ENCODE measurements around the gene UBA1. TPM values are rescaled to one million over a fixed set of nuclear protein-coding genes. Genes with fewer than 3 reads are reported as not detected.

UBA1 gene
- total RNA-seq, 1 donor from 2014 or later = 384 TPM

DNA sequence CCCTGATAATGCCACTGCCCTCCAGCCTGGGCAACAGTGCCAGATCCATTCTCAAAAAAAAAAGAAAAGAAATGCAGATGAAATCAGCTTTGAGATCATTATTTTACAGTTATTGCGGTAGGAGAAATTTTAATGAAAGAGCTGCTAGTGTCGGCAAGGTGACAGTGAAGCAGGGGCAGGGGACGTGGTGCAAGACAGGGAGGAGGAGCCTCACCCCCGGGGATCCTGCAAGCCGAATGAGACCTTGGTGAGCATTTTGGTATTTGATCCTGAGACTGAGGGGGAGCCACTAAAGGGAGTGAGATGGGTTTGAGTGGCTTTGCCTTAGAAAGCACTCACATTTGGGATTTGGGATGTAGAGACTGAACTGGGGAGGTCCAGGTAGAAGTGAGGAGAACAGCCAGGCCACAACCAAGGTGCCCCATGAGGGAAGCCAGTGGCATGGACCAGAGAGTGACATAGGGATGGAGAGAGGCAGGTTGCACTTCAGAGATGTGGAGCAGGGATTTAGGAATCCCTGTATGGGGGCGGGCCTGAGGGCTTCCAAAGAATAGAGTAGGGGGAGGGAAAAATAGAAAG lies 25.0 kb upstream of the UBA1 start:
- TF ChIP-seq, protein P1, sequence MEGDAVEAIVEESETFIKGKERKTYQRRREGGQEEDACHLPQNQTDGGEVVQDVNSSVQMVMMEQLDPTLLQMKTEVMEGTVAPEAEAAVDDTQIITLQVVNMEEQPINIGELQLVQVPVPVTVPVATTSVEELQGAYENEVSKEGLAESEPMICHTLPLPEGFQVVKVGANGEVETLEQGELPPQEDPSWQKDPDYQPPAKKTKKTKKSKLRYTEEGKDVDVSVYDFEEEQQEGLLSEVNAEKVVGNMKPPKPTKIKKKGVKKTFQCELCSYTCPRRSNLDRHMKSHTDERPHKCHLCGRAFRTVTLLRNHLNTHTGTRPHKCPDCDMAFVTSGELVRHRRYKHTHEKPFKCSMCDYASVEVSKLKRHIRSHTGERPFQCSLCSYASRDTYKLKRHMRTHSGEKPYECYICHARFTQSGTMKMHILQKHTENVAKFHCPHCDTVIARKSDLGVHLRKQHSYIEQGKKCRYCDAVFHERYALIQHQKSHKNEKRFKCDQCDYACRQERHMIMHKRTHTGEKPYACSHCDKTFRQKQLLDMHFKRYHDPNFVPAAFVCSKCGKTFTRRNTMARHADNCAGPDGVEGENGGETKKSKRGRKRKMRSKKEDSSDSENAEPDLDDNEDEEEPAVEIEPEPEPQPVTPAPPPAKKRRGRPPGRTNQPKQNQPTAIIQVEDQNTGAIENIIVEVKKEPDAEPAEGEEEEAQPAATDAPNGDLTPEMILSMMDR (conservative IDR thresholded peaks at IDR 0.05) = no peak
- no peak overlapping the region for H3K4me3 Mint-ChIP-seq
- DNase-seq (ENCODE audit: extremely low spot score, unreplicated experiment) = no peak
- no peak overlapping the region for H3K27ac Mint-ChIP-seq
- peaks cover 5% of the 10 kb centered on the region for H3K9me3 Mint-ChIP-seq
- no peaks in the 10 kb centered on the region for H3K4me1 Mint-ChIP-seq (ENCODE audit: unreplicated experiment)
- H3K36me3 Mint-ChIP-seq = peaks cover 4% of the 10 kb centered on the region
- H3K27me3 Mint-ChIP-seq = no peaks in the 10 kb centered on the region

DNA sequence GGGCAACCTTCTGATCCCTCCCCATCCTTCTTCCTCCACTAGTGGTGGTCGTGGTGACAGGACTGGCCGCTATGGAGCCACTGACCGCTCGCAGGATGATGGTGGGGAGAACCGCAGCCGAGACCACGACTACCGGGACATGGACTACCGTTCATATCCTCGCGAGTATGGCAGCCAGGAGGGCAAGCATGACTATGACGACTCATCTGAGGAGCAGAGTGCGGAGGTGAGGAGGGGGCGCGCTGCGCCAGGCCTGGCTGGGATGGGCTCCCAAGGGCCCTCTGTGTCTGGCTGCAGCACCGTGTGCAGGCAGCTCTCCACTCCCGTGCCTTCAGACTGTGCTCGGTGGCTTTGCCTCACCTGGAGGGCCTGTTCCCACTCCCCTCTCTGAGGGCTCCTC lies 24.4 kb upstream of the UBA1 start:
- H3K36me3 Mint-ChIP-seq = peaks cover 4% of the 10 kb centered on the region
- H3K27me3 Mint-ChIP-seq = no peaks in the 10 kb centered on the region
- no peak for DNase-seq (ENCODE audit: extremely low spot score, unreplicated experiment)
- no peaks in the 10 kb centered on the region for H3K4me1 Mint-ChIP-seq (ENCODE audit: unreplicated experiment)
- H3K9me3 Mint-ChIP-seq = peaks cover 5% of the 10 kb centered on the region
- TF ChIP-seq, protein P1 (conservative IDR thresholded peaks at IDR 0.05) = no peak
- H3K27ac Mint-ChIP-seq = no peak overlapping the region
- no peak overlapping the region for H3K4me3 Mint-ChIP-seq

DNA sequence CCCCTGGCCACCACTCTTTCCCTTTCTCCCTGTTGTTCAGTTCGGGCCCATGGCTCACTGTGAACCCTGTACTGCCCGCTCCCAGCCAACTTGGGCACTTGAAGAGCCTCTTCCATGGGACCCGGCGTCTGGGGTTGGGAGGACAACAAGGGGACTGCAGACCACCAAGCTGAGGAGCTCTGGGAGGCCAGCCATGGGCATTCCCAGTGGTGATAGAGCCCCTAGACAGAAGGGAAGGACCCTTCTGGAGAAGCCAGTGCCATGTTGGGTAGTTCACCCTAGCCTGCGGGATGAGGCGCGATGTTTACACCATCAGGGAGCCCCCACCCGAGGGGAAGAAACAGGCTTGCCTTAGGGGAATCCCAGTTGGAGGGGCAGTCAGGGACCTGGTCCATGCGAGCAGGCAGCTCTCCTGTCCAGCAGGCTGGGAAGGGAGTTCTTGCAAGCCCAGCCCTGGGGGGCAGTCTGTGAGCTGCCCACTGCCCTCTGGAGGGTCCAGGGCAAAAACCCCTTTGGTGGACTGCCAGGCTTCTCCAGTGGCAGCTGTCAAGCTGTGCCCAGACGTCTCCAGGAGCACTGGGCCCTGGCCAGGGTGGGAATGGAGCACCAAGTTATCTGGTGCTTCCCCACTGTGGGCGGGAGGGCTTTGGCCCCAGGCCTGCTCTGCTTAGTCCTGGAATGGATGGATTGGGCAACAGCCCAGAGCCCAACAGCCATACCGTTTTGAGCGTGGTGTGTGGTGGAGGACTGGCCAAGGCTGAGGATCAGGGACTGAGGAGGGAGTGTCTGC lies 23.7 kb upstream of the UBA1 start:
- no peak for DNase-seq (ENCODE audit: extremely low spot score, unreplicated experiment)
- no peak overlapping the region for H3K4me3 Mint-ChIP-seq
- H3K27ac Mint-ChIP-seq = no peak overlapping the region
- peaks cover 1% of the 10 kb centered on the region for H3K9me3 Mint-ChIP-seq
- H3K36me3 Mint-ChIP-seq = peaks cover 1% of the 10 kb centered on the region
- TF ChIP-seq, protein P1 (conservative IDR thresholded peaks at IDR 0.05) = no peak
- H3K4me1 Mint-ChIP-seq (ENCODE audit: unreplicated experiment) = no peaks in the 10 kb centered on the region
- no peaks in the 10 kb centered on the region for H3K27me3 Mint-ChIP-seq

DNA sequence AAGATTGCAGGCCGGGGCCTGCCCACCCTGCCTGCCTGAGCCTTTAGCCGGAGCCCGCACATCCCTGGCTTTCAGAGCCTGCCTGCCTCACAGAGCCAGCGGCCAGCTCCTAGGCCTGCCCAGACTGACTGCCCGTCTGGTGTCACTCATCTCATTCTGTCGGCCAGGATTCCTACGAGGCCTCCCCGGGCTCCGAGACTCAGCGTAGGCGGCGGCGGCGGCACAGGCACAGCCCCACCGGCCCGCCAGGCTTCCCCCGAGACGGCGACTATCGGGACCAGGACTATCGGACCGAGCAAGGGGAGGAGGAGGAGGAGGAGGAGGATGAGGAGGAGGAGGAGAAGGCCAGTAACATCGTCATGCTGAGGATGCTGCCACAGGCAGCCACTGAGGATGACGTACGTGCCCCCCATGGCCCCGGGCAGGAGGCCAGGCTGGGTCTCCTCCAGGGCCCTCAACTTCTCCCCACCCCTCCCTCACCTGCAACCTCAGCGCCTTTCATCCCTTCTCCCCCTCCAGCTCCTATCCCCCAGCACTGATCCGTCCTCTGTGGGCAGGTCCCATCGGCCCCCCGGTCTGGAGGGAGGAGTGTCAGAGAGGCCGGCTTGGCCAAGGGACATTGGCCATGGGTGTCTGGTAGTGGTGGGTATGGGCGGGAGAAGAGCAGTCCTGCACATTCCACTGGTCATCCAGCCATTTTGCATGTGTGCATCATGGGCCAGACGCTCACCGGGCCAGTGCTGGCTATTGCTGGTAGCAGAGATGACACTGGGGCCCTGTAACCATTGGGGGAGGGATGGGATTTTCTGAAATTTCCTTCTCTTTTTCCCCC lies 22.6 kb upstream of the UBA1 start:
- H3K27ac Mint-ChIP-seq = no peak overlapping the region
- H3K36me3 Mint-ChIP-seq = no peaks in the 10 kb centered on the region
- TF ChIP-seq, protein P1 (conservative IDR thresholded peaks at IDR 0.05) = no peak
- H3K27me3 Mint-ChIP-seq = no peaks in the 10 kb centered on the region
- no peaks in the 10 kb centered on the region for H3K4me1 Mint-ChIP-seq (ENCODE audit: unreplicated experiment)
- no peak overlapping the region for H3K4me3 Mint-ChIP-seq
- H3K9me3 Mint-ChIP-seq = no peaks in the 10 kb centered on the region
- no peak for DNase-seq (ENCODE audit: extremely low spot score, unreplicated experiment)

DNA sequence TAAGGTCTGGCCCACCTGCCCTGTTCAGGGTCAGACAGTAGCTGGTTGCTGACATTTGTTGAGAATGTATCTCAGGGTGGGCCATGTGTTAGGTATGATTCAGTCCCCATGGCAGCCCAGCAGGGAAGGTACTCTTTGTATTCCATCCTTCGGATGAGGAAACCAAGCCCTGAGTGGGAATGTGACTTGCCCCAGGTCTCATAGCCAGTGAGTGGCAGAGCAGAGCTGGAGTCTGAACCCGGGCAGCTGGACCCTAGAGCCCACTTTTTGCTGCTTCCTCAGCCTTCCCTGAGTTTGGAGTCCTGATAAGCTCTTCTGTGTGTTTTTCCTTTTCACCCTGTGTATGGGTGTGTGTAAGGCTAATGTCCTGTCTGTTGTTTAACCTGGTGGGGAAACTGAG lies 21.6 kb upstream of the UBA1 start:
- TF ChIP-seq, protein P1 (conservative IDR thresholded peaks at IDR 0.05) = no peak
- no peak for DNase-seq (ENCODE audit: extremely low spot score, unreplicated experiment)
- no peaks in the 10 kb centered on the region for H3K36me3 Mint-ChIP-seq
- H3K27me3 Mint-ChIP-seq = no peaks in the 10 kb centered on the region
- H3K27ac Mint-ChIP-seq = no peak overlapping the region
- no peaks in the 10 kb centered on the region for H3K4me1 Mint-ChIP-seq (ENCODE audit: unreplicated experiment)
- no peaks in the 10 kb centered on the region for H3K9me3 Mint-ChIP-seq
- H3K4me3 Mint-ChIP-seq = no peak overlapping the region

All from type B pancreatic cell (in vitro differentiated cells).